ENCODE data around the gene FAM241A.
"Not testable (repeated sequence)": the region's sequence is repeated elsewhere in the genome, so short reads cannot be mapped to it uniquely, and the experiment has no call there.

The FAM241A gene

DNA sequence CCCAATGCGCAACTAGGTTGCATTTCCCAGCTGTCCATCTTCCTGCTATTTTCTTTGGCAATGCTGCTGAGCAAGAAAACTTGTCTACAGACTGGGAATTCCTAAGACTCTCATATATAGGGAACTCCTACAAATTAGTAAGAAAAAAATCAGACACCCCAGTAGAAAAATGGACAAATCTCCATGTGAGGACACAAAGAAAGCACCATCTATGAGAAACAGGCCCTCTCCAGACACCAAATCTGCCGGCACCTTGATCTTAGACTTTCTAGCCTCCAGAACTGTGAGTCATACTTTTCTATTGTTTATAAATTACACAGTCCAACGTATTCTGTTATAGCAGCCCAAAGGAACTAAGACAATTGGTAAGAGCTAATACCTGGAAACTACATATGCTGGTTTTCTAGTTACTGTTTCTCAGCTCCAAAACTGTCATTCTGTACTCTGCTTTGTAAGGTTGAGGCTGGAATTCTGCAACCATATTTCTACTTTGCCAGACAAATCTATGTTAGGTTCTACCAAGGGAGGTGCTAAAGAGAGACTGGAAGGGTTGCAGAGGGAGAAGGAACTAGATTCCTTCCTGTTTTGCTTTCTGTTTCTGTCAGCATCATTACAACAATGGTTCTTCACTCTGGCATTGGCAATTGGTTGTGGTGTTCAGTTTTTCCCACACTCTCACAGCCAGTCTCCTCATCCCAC is 35.7 kb upstream of the FAM241A start:
- no peak for DNase-seq (ENCODE audit: extremely low spot score)
- ChIA-PET CTCF (interaction anchor here (0.6 to 1.0 kb wide), 2 partner anchors 10 to 15 kb away, joined by 3 read pairs; no protein-coding TSS in a partner anchor), POLR2A (no interaction called here)
- TF ChIP-seq ARNT (IDR thresholded peaks at IDR 0.05) (no peak), ZNF384 (IDR thresholded peaks at IDR 0.05) (no peak), FOXK2 (IDR thresholded peaks at IDR 0.05) (no peak), BHLHE40 (IDR thresholded peaks at IDR 0.05; ENCODE audit: borderline replicate concordance) (no peak), FOXA1 (IDR thresholded peaks at IDR 0.05) (no peak), HDGF (IDR thresholded peaks at IDR 0.05; ENCODE audit: borderline replicate concordance) (no peak), TARDBP (IDR thresholded peaks at IDR 0.05) (no peak), NFRKB (IDR thresholded peaks at IDR 0.05) (no peak), LEF1 (IDR thresholded peaks at IDR 0.05; ENCODE audit: borderline replicate concordance) (no peak), SP1 (IDR thresholded peaks at IDR 0.05) (no peak), ELF4 (IDR thresholded peaks at IDR 0.05) (no peak), CTBP1 (IDR thresholded peaks at IDR 0.05; ENCODE audit: borderline replicate concordance) (no peak), FOXM1 (IDR thresholded peaks at IDR 0.05; ENCODE audit: borderline replicate concordance) (no peak), SUZ12 (IDR thresholded peaks at IDR 0.05) (no peak), L3MBTL2 (conservative IDR thresholded peaks at IDR 0.05) (no peak)
- TF ChIP-seq, protein P1, sequence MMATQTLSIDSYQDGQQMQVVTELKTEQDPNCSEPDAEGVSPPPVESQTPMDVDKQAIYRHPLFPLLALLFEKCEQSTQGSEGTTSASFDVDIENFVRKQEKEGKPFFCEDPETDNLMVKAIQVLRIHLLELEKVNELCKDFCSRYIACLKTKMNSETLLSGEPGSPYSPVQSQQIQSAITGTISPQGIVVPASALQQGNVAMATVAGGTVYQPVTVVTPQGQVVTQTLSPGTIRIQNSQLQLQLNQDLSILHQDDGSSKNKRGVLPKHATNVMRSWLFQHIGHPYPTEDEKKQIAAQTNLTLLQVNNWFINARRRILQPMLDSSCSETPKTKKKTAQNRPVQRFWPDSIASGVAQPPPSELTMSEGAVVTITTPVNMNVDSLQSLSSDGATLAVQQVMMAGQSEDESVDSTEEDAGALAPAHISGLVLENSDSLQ (IDR thresholded peaks at IDR 0.05), result no peak

DNA sequence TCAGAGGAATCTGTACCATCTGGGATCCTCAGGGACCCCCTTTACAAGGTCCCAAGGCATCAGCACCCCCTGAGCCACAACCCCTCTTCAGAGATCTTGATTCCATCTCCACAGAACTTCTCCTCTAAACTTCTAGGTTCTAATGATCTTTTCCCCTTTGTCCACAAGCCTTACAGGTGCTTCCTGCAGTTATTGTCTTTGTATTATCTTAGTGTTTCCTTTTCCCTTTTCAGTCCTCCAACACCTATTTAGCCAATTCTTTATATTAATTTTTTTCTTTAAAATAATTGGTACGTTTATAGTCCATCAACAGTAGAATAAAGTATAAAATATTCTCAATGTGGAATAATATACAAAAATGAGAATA is 35.2 kb upstream of the FAM241A start:
- POLR2A ChIA-PET, result no interaction called here
- CTCF ChIA-PET, result no interaction called here
- DNase-seq (ENCODE audit: extremely low spot score), result no peak
- TF ChIP-seq FOXA1 (IDR thresholded peaks at IDR 0.05), result no peak
- no peak for TF ChIP-seq ARNT (IDR thresholded peaks at IDR 0.05)
- TF ChIP-seq ELF4 (IDR thresholded peaks at IDR 0.05), result no peak
- no peak for TF ChIP-seq BHLHE40 (IDR thresholded peaks at IDR 0.05; ENCODE audit: borderline replicate concordance)
- TF ChIP-seq NFRKB (IDR thresholded peaks at IDR 0.05), result no peak
- TF ChIP-seq, protein P1 (IDR thresholded peaks at IDR 0.05), result no peak
- no peak for TF ChIP-seq FOXM1 (IDR thresholded peaks at IDR 0.05; ENCODE audit: borderline replicate concordance)
- TF ChIP-seq FOXK2 (IDR thresholded peaks at IDR 0.05), result no peak
- TF ChIP-seq SUZ12 (IDR thresholded peaks at IDR 0.05), result no peak
- no peak for TF ChIP-seq SP1 (IDR thresholded peaks at IDR 0.05)
- TF ChIP-seq TARDBP (IDR thresholded peaks at IDR 0.05), result no peak
- no peak for TF ChIP-seq CTBP1 (IDR thresholded peaks at IDR 0.05; ENCODE audit: borderline replicate concordance)
- no peak for TF ChIP-seq ZNF384 (IDR thresholded peaks at IDR 0.05)
- TF ChIP-seq HDGF (IDR thresholded peaks at IDR 0.05; ENCODE audit: borderline replicate concordance), result no peak
- no peak for TF ChIP-seq LEF1 (IDR thresholded peaks at IDR 0.05; ENCODE audit: borderline replicate concordance)
- no peak for TF ChIP-seq L3MBTL2 (conservative IDR thresholded peaks at IDR 0.05)

DNA sequence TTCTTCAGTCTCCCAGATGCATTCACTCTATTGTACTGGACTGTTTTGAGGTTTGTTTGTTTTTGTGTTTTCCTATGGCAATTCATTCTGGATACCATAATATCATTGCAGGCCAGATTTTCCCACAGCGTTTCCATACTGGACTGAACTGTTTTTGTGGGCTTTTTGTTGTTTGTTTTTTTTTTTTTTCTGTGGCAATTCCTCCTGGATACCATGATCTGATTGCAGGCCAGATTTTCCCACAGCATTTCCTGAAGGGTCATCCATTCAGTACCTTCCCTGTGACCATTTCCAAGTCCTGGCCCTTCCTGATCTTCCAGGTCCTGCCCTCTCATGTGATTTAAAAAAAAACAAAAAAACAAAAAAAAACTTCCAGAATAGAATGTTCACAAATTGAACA is 33.9 kb upstream of the FAM241A start:
- DNase-seq (ENCODE audit: extremely low spot score), result no peak
- no peak for TF ChIP-seq TARDBP (IDR thresholded peaks at IDR 0.05)
- CTCF ChIA-PET, result interaction anchor here (0.6 kb wide), 1 partner anchor 72 kb away, joined by 3 read pairs; no protein-coding TSS in a partner anchor
- POLR2A ChIA-PET, result no interaction called here

DNA sequence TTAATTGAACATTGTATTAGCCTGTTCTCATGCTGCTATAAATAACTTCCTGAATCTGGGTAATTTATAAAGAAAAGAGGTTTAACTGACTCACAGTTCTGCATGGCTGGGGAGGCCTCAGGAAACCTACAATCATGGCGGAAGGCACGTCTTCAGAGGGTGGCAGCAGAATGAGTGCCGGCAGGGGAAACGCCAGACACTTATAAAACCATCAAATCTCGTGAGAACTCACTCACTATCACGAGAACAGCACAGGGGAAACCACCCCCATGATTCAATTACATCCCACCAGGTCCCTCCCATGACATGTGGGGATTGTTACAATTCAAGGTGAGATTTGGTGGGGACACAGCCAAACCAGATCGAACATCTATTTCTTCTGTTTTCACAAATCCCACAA is 33.2 kb upstream of the FAM241A start:
- POLR2A ChIA-PET, result not testable (repeated sequence)

DNA sequence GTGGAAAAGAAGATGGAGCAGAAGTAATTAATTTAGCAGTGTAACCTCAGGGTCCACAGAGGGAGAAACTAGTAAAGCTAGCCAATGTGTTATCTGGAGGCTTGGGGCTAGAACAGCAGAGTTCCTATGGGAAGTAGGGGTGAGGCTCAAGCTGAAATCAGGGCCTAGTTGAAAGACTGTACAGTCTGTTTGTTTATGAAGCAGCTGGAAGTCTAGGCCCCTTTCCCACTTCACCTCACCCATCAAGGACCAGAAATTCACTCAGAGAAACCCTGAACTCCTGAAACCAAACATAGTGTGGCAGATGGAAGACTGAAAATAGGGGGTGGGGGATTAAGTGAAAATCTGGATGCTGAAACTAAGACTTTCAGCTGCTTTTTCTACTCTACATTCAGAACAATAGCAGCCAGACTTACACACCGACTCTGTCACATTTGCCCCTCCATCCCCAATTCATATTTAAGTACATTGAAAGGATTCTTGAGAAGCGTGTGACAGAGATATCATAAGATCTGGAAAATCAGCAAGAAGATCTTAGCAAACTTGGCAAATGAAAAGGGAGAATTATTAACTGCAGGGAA is 32.6 kb upstream of the FAM241A start:
- CTCF ChIA-PET, result no interaction called here

More for the DNA sequence above, 33.2 kb upstream of the FAM241A start:
- CTCF ChIA-PET; DNase-seq (ENCODE audit: extremely low spot score): not testable (repeated sequence)

DNA sequence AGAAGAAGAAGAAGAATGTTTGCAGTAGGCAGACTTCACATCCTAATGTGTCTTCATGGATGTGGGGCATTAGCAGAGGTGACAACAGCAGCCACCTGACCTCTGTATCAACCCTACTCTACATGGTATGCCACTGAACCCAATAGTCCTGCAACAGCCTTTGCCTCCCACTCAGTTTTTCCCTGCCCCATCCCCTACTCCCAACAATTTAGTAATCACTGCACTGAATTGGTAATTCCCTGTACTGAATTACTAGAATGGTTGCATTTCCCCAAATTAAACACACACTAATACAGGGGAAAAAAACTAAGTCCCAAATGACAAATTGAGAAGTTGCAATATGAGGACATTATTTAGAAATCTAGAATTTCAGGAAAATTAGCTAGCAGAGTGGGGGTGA is 31.4 kb upstream of the FAM241A start:
- no peak for TF ChIP-seq ELF4 (IDR thresholded peaks at IDR 0.05)
- no peak for TF ChIP-seq ZNF384 (IDR thresholded peaks at IDR 0.05)
- no peak for DNase-seq (ENCODE audit: extremely low spot score)
- POLR2A ChIA-PET, result no interaction called here
- CTCF ChIA-PET, result interaction anchor here (0.5 kb wide), 1 partner anchor 21 kb away, joined by 3 read pairs; no protein-coding TSS in a partner anchor

More for the DNA sequence above, 32.6 kb upstream of the FAM241A start:
- DNase-seq (ENCODE audit: extremely low spot score), result no peak
- TF ChIP-seq LEF1 (IDR thresholded peaks at IDR 0.05; ENCODE audit: borderline replicate concordance) (no peak), FOXM1 (IDR thresholded peaks at IDR 0.05; ENCODE audit: borderline replicate concordance) (no peak), ARNT (IDR thresholded peaks at IDR 0.05) (no peak), TARDBP (IDR thresholded peaks at IDR 0.05) (no peak), FOXA1 (IDR thresholded peaks at IDR 0.05) (no peak), ELF4 (IDR thresholded peaks at IDR 0.05) (no peak), ZNF384 (IDR thresholded peaks at IDR 0.05) (no peak), L3MBTL2 (conservative IDR thresholded peaks at IDR 0.05) (no peak), HDGF (IDR thresholded peaks at IDR 0.05; ENCODE audit: borderline replicate concordance) (no peak), BHLHE40 (IDR thresholded peaks at IDR 0.05; ENCODE audit: borderline replicate concordance) (no peak), NFRKB (IDR thresholded peaks at IDR 0.05) (no peak), CTBP1 (IDR thresholded peaks at IDR 0.05; ENCODE audit: borderline replicate concordance) (no peak), SUZ12 (IDR thresholded peaks at IDR 0.05) (no peak), FOXK2 (IDR thresholded peaks at IDR 0.05) (no peak), SP1 (IDR thresholded peaks at IDR 0.05) (no peak)
- TF ChIP-seq, protein P1 (IDR thresholded peaks at IDR 0.05), result no peak
- POLR2A ChIA-PET, result no interaction called here
